Measurements from ENCODE around the gene EXOC4.

Gene EXOC4

DNA sequence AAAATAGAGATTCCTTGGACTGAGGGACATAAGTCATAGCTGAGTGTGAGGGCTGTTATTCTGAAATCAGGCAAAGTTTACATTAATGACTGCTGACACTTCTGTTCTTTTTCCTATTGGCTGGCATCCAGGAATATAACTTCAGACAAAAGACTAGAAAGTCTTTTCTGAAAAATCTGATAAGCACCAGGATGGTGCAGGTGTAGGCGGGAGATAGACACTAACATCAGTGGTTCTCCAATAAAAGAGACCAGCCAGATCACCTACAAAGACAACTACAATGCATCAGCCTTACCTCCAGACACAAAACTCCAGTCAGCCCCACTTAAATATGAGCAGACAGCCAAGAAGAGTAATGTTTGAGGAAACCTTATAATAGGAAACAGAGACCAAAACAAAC lies 705.9 kb downstream of the EXOC4 start:
- TF ChIP-seq, protein P1, sequence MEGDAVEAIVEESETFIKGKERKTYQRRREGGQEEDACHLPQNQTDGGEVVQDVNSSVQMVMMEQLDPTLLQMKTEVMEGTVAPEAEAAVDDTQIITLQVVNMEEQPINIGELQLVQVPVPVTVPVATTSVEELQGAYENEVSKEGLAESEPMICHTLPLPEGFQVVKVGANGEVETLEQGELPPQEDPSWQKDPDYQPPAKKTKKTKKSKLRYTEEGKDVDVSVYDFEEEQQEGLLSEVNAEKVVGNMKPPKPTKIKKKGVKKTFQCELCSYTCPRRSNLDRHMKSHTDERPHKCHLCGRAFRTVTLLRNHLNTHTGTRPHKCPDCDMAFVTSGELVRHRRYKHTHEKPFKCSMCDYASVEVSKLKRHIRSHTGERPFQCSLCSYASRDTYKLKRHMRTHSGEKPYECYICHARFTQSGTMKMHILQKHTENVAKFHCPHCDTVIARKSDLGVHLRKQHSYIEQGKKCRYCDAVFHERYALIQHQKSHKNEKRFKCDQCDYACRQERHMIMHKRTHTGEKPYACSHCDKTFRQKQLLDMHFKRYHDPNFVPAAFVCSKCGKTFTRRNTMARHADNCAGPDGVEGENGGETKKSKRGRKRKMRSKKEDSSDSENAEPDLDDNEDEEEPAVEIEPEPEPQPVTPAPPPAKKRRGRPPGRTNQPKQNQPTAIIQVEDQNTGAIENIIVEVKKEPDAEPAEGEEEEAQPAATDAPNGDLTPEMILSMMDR (IDR thresholded peaks at IDR 0.05; ENCODE audit: low read depth, low read length, poor library complexity, severe bottlenecking) = no peak
- no peak for TF ChIP-seq EZH2phosphoT487 (IDR thresholded peaks at IDR 0.05; ENCODE audit: borderline replicate concordance, low read length)
- Histone ChIP-seq H3K9me2 (replicated peaks; ENCODE audit: control insufficient read depth, low read length) (no peaks in the 10 kb centered on the region), H3K9me3 (ENCODE audit: control insufficient read depth, insufficient read depth, low read length) (peaks cover 12% of the 10 kb centered on the region; the same call in 1 of the 2 replicates), H3K27me3 (ENCODE audit: control insufficient read depth, low read length) (no peaks in the 10 kb centered on the region), H3K27ac (ENCODE audit: low read depth, low read length) (no peak overlapping the region), H3K4me2 (ENCODE audit: low read length) (no peak overlapping the region), H3K36me3 (ENCODE audit: control insufficient read depth, low read length) (no peaks in the 10 kb centered on the region), H3K4me3 (ENCODE audit: low read length) (no peak overlapping the region), H3F3A (ENCODE audit: control insufficient read depth, insufficient read depth) (no peaks in the 10 kb centered on the region), H3K4me1 (ENCODE audit: control insufficient read depth, low read length) (no peaks in the 10 kb centered on the region), H4K20me1 (ENCODE audit: control insufficient read depth, insufficient read depth, low read depth, low read length) (no peaks in the 10 kb centered on the region), H3K79me2 (ENCODE audit: control insufficient read depth, low read length) (no peaks in the 10 kb centered on the region)

DNA sequence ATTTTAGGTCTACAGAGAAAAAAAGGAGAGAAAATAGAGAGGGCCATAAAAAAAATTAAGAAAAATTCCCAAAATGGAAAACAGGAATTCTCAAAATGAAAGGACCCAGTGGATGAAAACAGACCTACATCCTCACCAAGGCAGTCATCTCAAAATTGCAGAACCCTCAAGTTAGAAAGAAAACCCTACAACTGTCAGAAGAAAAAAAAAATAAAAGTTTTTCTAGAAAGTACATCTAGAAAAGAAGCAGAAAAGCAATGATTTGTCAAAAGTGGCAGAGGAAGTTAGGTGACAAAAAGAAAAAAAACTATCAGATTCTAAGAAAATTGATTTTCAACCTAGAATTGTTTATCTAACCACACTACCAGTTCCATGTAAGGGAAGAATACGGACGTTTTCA lies 706.6 kb downstream of the EXOC4 start:
- TF ChIP-seq EZH2phosphoT487 (IDR thresholded peaks at IDR 0.05; ENCODE audit: borderline replicate concordance, low read length) = no peak
- TF ChIP-seq, protein P1 (IDR thresholded peaks at IDR 0.05; ENCODE audit: low read depth, low read length, poor library complexity, severe bottlenecking) = no peak
- peaks cover 11% of the 10 kb centered on the region; the same call in 1 of the 2 replicates for H3K9me3 ChIP-seq (ENCODE audit: control insufficient read depth, insufficient read depth, low read length)
- no peaks in the 10 kb centered on the region for H3K27me3 ChIP-seq (ENCODE audit: control insufficient read depth, low read length)
- no peaks in the 10 kb centered on the region for H4K20me1 ChIP-seq (ENCODE audit: control insufficient read depth, insufficient read depth, low read depth, low read length)
- no peak overlapping the region for H3K4me3 ChIP-seq (ENCODE audit: low read length)
- H3K9me2 ChIP-seq (replicated peaks; ENCODE audit: control insufficient read depth, low read length) = no peaks in the 10 kb centered on the region
- no peaks in the 10 kb centered on the region for H3K79me2 ChIP-seq (ENCODE audit: control insufficient read depth, low read length)
- no peak overlapping the region for H3K27ac ChIP-seq (ENCODE audit: low read depth, low read length)
- no peak overlapping the region for H3K4me2 ChIP-seq (ENCODE audit: low read length)
- H3F3A ChIP-seq (ENCODE audit: control insufficient read depth, insufficient read depth) = no peaks in the 10 kb centered on the region
- H3K4me1 ChIP-seq (ENCODE audit: control insufficient read depth, low read length) = no peaks in the 10 kb centered on the region
- H3K36me3 ChIP-seq (ENCODE audit: control insufficient read depth, low read length) = no peaks in the 10 kb centered on the region

DNA sequence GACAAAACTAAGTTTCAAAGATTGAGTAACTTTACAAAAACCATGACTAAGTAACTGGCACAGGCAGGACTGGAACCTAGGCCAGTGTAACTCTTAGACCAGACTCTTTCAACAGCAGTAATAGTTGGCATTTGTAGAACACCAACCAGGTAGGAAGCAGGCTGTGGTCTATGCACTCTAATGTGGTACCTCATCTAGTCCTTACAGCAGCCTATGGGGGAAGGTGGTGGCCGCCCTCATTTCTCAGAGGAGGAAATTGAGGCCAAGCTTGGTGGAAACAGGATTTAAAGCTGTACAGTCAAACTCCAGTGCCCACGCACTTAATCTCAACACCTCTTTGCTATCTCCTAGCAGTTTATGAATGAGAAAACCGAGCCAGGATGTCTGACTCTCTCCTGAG lies 708.8 kb downstream of the EXOC4 start:
- no peak for TF ChIP-seq EZH2phosphoT487 (IDR thresholded peaks at IDR 0.05; ENCODE audit: borderline replicate concordance, low read length)
- TF ChIP-seq, protein P1 (IDR thresholded peaks at IDR 0.05; ENCODE audit: low read depth, low read length, poor library complexity, severe bottlenecking) = no peak
- H4K20me1 ChIP-seq (ENCODE audit: control insufficient read depth, insufficient read depth, low read depth, low read length) = no peaks in the 10 kb centered on the region
- no peaks in the 10 kb centered on the region for H3K79me2 ChIP-seq (ENCODE audit: control insufficient read depth, low read length)
- no peaks in the 10 kb centered on the region for H3K9me3 ChIP-seq (ENCODE audit: control insufficient read depth, insufficient read depth, low read length)
- H3K4me2 ChIP-seq (ENCODE audit: low read length) = no peak overlapping the region
- H3K9me2 ChIP-seq (replicated peaks; ENCODE audit: control insufficient read depth, low read length) = no peaks in the 10 kb centered on the region
- H3K27ac ChIP-seq (ENCODE audit: low read depth, low read length) = no peak overlapping the region
- no peaks in the 10 kb centered on the region for H3K27me3 ChIP-seq (ENCODE audit: control insufficient read depth, low read length)
- H3F3A ChIP-seq (ENCODE audit: control insufficient read depth, insufficient read depth) = no peaks in the 10 kb centered on the region
- H3K4me1 ChIP-seq (ENCODE audit: control insufficient read depth, low read length) = no peaks in the 10 kb centered on the region
- H3K4me3 ChIP-seq (ENCODE audit: low read length) = no peak overlapping the region
- H3K36me3 ChIP-seq (ENCODE audit: control insufficient read depth, low read length) = no peaks in the 10 kb centered on the region

DNA sequence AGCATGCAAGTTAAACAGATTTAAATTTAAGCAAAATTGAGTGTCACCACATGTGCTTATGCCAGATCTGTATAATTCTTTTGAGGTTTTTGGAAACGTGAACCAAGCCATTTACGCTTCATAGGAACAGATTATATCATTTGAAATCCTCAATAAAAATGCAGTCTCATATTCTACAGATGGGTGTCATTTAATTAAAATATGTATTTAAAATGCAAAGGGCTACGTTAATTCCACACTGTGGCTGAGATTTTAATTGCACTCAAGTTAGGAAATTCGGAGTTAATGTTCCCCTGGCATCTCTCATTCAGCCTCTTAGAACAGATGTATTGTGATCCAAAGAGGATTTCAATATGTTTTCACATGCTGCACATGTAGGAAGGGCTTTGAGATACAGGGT lies 709.8 kb downstream of the EXOC4 start:
- H3K36me3 ChIP-seq (ENCODE audit: control insufficient read depth, low read length) = no peaks in the 10 kb centered on the region
- H3K79me2 ChIP-seq (ENCODE audit: control insufficient read depth, low read length) = no peaks in the 10 kb centered on the region
- no peaks in the 10 kb centered on the region for H3F3A ChIP-seq (ENCODE audit: control insufficient read depth, insufficient read depth)
- no peaks in the 10 kb centered on the region for H3K9me3 ChIP-seq (ENCODE audit: control insufficient read depth, insufficient read depth, low read length)
- H4K20me1 ChIP-seq (ENCODE audit: control insufficient read depth, insufficient read depth, low read depth, low read length) = no peaks in the 10 kb centered on the region
- no peaks in the 10 kb centered on the region for H3K9me2 ChIP-seq (replicated peaks; ENCODE audit: control insufficient read depth, low read length)
- H3K4me2 ChIP-seq (ENCODE audit: low read length) = no peak overlapping the region
- H3K4me1 ChIP-seq (ENCODE audit: control insufficient read depth, low read length) = no peaks in the 10 kb centered on the region
- TF ChIP-seq, protein P1 (IDR thresholded peaks at IDR 0.05; ENCODE audit: low read depth, low read length, poor library complexity, severe bottlenecking) = no peak
- no peak for TF ChIP-seq EZH2phosphoT487 (IDR thresholded peaks at IDR 0.05; ENCODE audit: borderline replicate concordance, low read length)
- no peaks in the 10 kb centered on the region for H3K27me3 ChIP-seq (ENCODE audit: control insufficient read depth, low read length)
- H3K27ac ChIP-seq (ENCODE audit: low read depth, low read length) = no peak overlapping the region
- H3K4me3 ChIP-seq (ENCODE audit: low read length) = no peak overlapping the region

Measured in DOHH2 (cell line).